Left ventricle myocardium superior (tissue), 1 donor: ENCODE data around the gene AGAP1. TPM values are rescaled to one million over a fixed set of nuclear protein-coding genes. Genes with fewer than 3 reads are reported as not detected.

Source experiments
- ATAC-seq: fragments of 200-7000 bp; cut with Tn5 transposase; one replicate; pipeline ENCODE4 v1.9.1; 2020; ENCODE audit warnings: mild to moderate bottlenecking, moderate library complexity
- DNase-seq: peaks from one replicate; pipeline ENCODE4 v3.0.0-alpha.2; 2020
- intact Hi-C: fragments of 100-400 bp; cut with micrococcal nuclease; formaldehyde crosslinking; loops from one replicate; pipeline ENCODE4 v1.11.0; 2022
- total RNA-seq: library from RNA; stranded (reverse); fragmentation: NEBNext Ultra II Directional; extraction: Animal tissue kit (Norgen Biotek cat#: 25700); gene quantifications from one replicate; pipeline ENCODE4 v1.2.1, GENCODE V29; 2021
- donor health status: DM: no; HTN: yes; CAD: no; lungs with severe emphysema.

The AGAP1 gene
- total RNA-seq, 1 donor from 2014 or later = 22.3 TPM

- ATAC-seq (no peak), DNase-seq (no peak)
- intact Hi-C loops = no loop called here
These were observed 355.1 kb downstream of the AGAP1 start for GRCh38 chr2:235848946-235849345.

GRCh38 chr2:235849489-235849888, 355.6 kb downstream of the AGAP1 start:
- no peak for DNase-seq
- no peak for ATAC-seq
- intact Hi-C loops = no loop called here

GRCh38 chr2:235850289-235850688, 356.4 kb downstream of the AGAP1 start:
- no peak for DNase-seq
- no peak for ATAC-seq
- intact Hi-C loops = no loop called here

- intact Hi-C loops = no loop called here
- DNase-seq (no peak), ATAC-seq (no peak)
These were observed 357.1 kb downstream of the AGAP1 start for GRCh38 chr2:235850771-235851551.

GRCh38 chr2:235851828-235852525, 358.1 kb downstream of the AGAP1 start:
- intact Hi-C loops = no loop called here
- DNase-seq (no peak), ATAC-seq (no peak)

GRCh38 chr2:235852526-235852920, 358.7 kb downstream of the AGAP1 start:
- intact Hi-C loops = no loop called here
- DNase-seq (no peak), ATAC-seq (peak; percentile 44)

- peak; percentile 55 for DNase-seq
- intact Hi-C loops = no loop called here
- peak; percentile 88 for ATAC-seq
These were observed 360.4 kb downstream of the AGAP1 start for GRCh38 chr2:235854276-235854675.

- intact Hi-C loops = no loop called here
- DNase-seq = no peak
- no peak for ATAC-seq
These were observed 361.2 kb downstream of the AGAP1 start for GRCh38 chr2:235855011-235855410.

- no peak for ATAC-seq
- intact Hi-C loops = no loop called here
- no peak for DNase-seq
These were observed 362.5 kb downstream of the AGAP1 start for GRCh38 chr2:235856151-235856854.

GRCh38 chr2:235857598-235857997, 363.8 kb downstream of the AGAP1 start:
- intact Hi-C loops = no loop called here

GRCh38 chr2:235858881-235859280, 365.0 kb downstream of the AGAP1 start:
- intact Hi-C loops = no loop called here
- ATAC-seq = no peak
- no peak for DNase-seq

More at GRCh38 chr2:235857598-235857997, 363.8 kb downstream of the AGAP1 start:
- DNase-seq (no peak), ATAC-seq (no peak)

- DNase-seq = no peak
These were observed 365.8 kb downstream of the AGAP1 start for GRCh38 chr2:235859651-235860050.

GRCh38 chr2:235860111-235860510, 366.3 kb downstream of the AGAP1 start:
- DNase-seq (no peak), ATAC-seq (peak; percentile 52)
- intact Hi-C loops = no loop called here

More at GRCh38 chr2:235859651-235860050, 365.8 kb downstream of the AGAP1 start:
- ATAC-seq = peak; percentile 80
- intact Hi-C loops = no loop called here

- DNase-seq (no peak), ATAC-seq (no peak)
- intact Hi-C loops = no loop called here
These were observed 367.0 kb downstream of the AGAP1 start for GRCh38 chr2:235860871-235861270.

- intact Hi-C loops = no loop called here
- ATAC-seq = peak; percentile 84
These were observed 367.5 kb downstream of the AGAP1 start for GRCh38 chr2:235861383-235861782.

GRCh38 chr2:235863414-235863813, 369.6 kb downstream of the AGAP1 start:
- no peak for ATAC-seq
- no peak for DNase-seq
- intact Hi-C loops = no loop called here

More at GRCh38 chr2:235861383-235861782, 367.5 kb downstream of the AGAP1 start:
- no peak for DNase-seq

GRCh38 chr2:235864302-235864701, 370.5 kb downstream of the AGAP1 start:
- intact Hi-C loops = no loop called here
- no peak for DNase-seq
- ATAC-seq = no peak

- intact Hi-C loops = no loop called here
- ATAC-seq (no peak), DNase-seq (no peak)
These were observed 371.1 kb downstream of the AGAP1 start for GRCh38 chr2:235864733-235865515.

- no peak for ATAC-seq
- intact Hi-C loops = no loop called here
These were observed 372.5 kb downstream of the AGAP1 start for GRCh38 chr2:235866373-235866772.

More at GRCh38 chr2:235866373-235866772, 372.5 kb downstream of the AGAP1 start:
- no peak for DNase-seq
